ENCODE measurements around the gene PCDHB14. TPM values are rescaled to one million over a fixed set of nuclear protein-coding genes. Genes with fewer than 3 reads are reported as not detected.

The PCDHB14 gene
- total and polyA plus RNA-seq, 2 of the 4 experiments (the other 2 are of a cell fraction): 0.18 to 0.36 TPM

GRCh38 chr5:141250576-141250975 is 27.4 kb downstream of the PCDHB14 start:
- CTCF ChIA-PET: interaction anchor here (0.6 kb wide), 1 partner anchor 18 kb away, joined by 4 read pairs; no protein-coding TSS in a partner anchor
- no peak overlapping the region for H3K4me3 ChIP-seq (ENCODE audit: insufficient read depth, low read depth, low read length)
- no peaks in the 10 kb centered on the region for H4K20me1 ChIP-seq (ENCODE audit: insufficient read depth, low read length)
- no peak overlapping the region for H3K4me2 ChIP-seq (ENCODE audit: low read depth, low read length)
- H3K36me3 ChIP-seq (ENCODE audit: control insufficient read depth, insufficient read depth, low read length): no peaks in the 10 kb centered on the region
- in situ Hi-C loops (cut with MboI; ENCODE audit: low sequenced_read_pairs) (no loop called here), intact Hi-C loops (cut with micrococcal nuclease) (no loop called here), dilution Hi-C loops (cut with HindIII; ENCODE audit: low sequenced_read_pairs, unreplicated experiment) (no loop called here)
- no peak overlapping the region for H3K9ac ChIP-seq (ENCODE audit: low read depth, low read length)
- no peak for ATAC-seq (ENCODE audit: low read depth)
- H3K9me1 ChIP-seq (ENCODE audit: insufficient read depth, low read length): no peaks in the 10 kb centered on the region
- no peak overlapping the region for H3K18ac ChIP-seq (ENCODE audit: low read depth, low read length)
- H3K9me3 ChIP-seq (ENCODE audit: control insufficient read depth, insufficient read depth, low read length): peaks cover 31% of the 10 kb centered on the region
- no peak overlapping the region for H3K4ac ChIP-seq (ENCODE audit: low read depth, low read length)
- no peak overlapping the region for H3K23ac ChIP-seq (ENCODE audit: low read depth, low read length)
- H3K79me1 ChIP-seq (ENCODE audit: low read depth in 1 of 2, low read length in 2 of 2): no peaks in the 10 kb centered on the region
- no peak overlapping the region for H2AK9ac ChIP-seq (replicated peaks; ENCODE audit: low read depth, low read length, poor library complexity)
- no peak overlapping the region for H2BK5ac ChIP-seq (ENCODE audit: low read depth, low read length, poor library complexity, severe bottlenecking)
- H3K14ac ChIP-seq (replicated peaks; ENCODE audit: low read depth, low read length): no peak overlapping the region
- DNase-seq: no peak
- no peak overlapping the region for H2AK5ac ChIP-seq (ENCODE audit: low read depth, low read length)
- no peak overlapping the region for H4K8ac ChIP-seq (ENCODE audit: low read depth in 2 of 2, low read length in 2 of 2)
- TF ChIP-seq FOS (IDR thresholded peaks at IDR 0.05; ENCODE audit: low read depth, low read length) (no peak), USF2 (IDR thresholded peaks at IDR 0.05; ENCODE audit: low read depth, low read length) (no peak), NFE2L2 (IDR thresholded peaks at IDR 0.05; ENCODE audit: low read depth, low read length) (no peak), CHD1 (IDR thresholded peaks at IDR 0.05; ENCODE audit: low read depth, low read length) (no peak), MXI1 (IDR thresholded peaks at IDR 0.05; ENCODE audit: borderline replicate concordance, low read depth, low read length) (no peak), RFX5 (IDR thresholded peaks at IDR 0.05; ENCODE audit: low read depth, low read length) (no peak), POLR2A (IDR thresholded peaks at IDR 0.05; ENCODE audit: low read depth, low read length) (no peak), RAD21 (IDR thresholded peaks at IDR 0.05; ENCODE audit: low read length) (no peak), ELK1 (IDR thresholded peaks at IDR 0.05; ENCODE audit: borderline replicate concordance, low read depth, low read length) (no peak), CTCF (conservative IDR thresholded peaks at IDR 0.05; ENCODE audit: low read depth, low read length) (no peak), SMC3 (IDR thresholded peaks at IDR 0.05; ENCODE audit: low read depth, low read length) (no peak)
- H4K5ac ChIP-seq (ENCODE audit: low read depth, low read length): no peak overlapping the region
- no peak overlapping the region for H2AFZ ChIP-seq (replicated peaks; ENCODE audit: low read length, poor library complexity)
- no peaks in the 10 kb centered on the region for H3K27me3 ChIP-seq (ENCODE audit: control insufficient read depth, insufficient read depth, low read length)
- BruUV-seq (replicated peaks): no TSS peak
- no peak overlapping the region for H2BK15ac ChIP-seq (ENCODE audit: low read depth, low read length)
- no peaks in the 10 kb centered on the region for H3K4me1 ChIP-seq (ENCODE audit: control insufficient read depth, insufficient read depth, low read length)
- H4K91ac ChIP-seq (ENCODE audit: insufficient read depth, low read depth, low read length): no peak overlapping the region
- no peak overlapping the region for H2BK120ac ChIP-seq (ENCODE audit: low read depth, low read length)
- H2BK20ac ChIP-seq (ENCODE audit: low read depth, low read length): no peak overlapping the region
- H3K27ac ChIP-seq (ENCODE audit: insufficient read depth, low read length): no peak overlapping the region
- H3K56ac ChIP-seq (ENCODE audit: extremely low read depth, insufficient read depth, low read length): no peak overlapping the region
- POLR2A ChIA-PET (ENCODE audit: unreplicated experiment): no interaction called here

Data from IMR-90 (cell line).